ENCODE measurements around the gene HBQ1. TPM values are rescaled to one million over a fixed set of nuclear protein-coding genes. Genes with fewer than 3 reads are reported as not detected.
"Not testable (repeated sequence)": the region's sequence is repeated elsewhere in the genome, so short reads cannot be mapped to it uniquely, and the experiment has no call there.

Gene HBQ1
- total RNA-seq, 1 experiment from 2014 or later, result 7.0 TPM

DNA sequence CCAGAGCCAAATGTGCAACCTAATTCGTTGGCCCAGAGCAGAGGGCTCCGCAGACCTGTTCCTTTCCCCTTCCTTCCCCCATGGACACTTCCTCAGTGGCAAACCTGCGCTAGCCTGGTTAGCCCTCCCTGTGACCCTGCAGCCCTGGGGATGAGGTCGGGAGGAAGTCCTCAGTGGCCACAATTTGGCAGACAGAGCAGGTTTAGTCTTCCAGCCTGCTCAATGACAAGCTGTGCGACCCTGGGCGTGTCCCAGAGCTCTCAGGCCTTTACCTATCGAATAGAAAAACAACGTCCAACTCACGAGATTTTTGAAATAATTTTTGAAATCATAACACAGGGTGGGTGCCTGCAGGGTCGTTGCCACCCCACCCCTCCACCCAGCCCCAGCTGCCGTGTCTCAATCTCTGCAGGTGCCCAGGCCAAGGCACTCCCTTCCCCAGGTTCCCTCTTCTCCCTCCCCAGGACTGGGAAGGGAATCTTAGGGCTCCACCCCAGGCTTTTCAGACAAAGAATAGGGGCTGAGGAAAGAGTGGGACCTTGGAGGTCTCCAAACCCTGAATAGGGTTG lies 13.1 kb upstream of the HBQ1 start:
- DNase-seq, result no peak
- no peaks in the 10 kb centered on the region for H3K36me3 Mint-ChIP-seq (ENCODE audit: insufficient read depth, unreplicated experiment)
- Histone ChIP-seq H3K4me1 (no peaks in the 10 kb centered on the region), H3K27me3 (replicated peaks; ENCODE audit: control insufficient read depth, insufficient read depth, low read length) (no peaks in the 10 kb centered on the region), H3K4me3 (ENCODE audit: low read depth, low read length) (no peak overlapping the region), H3K9me3 (no peaks in the 10 kb centered on the region), H3K36me3 (ENCODE audit: control insufficient read depth, insufficient read depth, low read length) (no peaks in the 10 kb centered on the region)
- CTCF ChIA-PET, result no interaction called here
- H3K4me3 Mint-ChIP-seq (ENCODE audit: unreplicated experiment), result no peak overlapping the region
- H3K27me3 Mint-ChIP-seq (ENCODE audit: insufficient read depth, unreplicated experiment), result peaks cover 12% of the 10 kb centered on the region
- no peak overlapping the region for H3K27ac Mint-ChIP-seq (ENCODE audit: unreplicated experiment)
- H3K4me1 Mint-ChIP-seq (ENCODE audit: low read depth, unreplicated experiment), result no peaks in the 10 kb centered on the region
- BruUV-seq (replicated peaks), result no TSS peak
- POLR2A ChIA-PET, result no interaction called here
- TF ChIP-seq, protein P1, sequence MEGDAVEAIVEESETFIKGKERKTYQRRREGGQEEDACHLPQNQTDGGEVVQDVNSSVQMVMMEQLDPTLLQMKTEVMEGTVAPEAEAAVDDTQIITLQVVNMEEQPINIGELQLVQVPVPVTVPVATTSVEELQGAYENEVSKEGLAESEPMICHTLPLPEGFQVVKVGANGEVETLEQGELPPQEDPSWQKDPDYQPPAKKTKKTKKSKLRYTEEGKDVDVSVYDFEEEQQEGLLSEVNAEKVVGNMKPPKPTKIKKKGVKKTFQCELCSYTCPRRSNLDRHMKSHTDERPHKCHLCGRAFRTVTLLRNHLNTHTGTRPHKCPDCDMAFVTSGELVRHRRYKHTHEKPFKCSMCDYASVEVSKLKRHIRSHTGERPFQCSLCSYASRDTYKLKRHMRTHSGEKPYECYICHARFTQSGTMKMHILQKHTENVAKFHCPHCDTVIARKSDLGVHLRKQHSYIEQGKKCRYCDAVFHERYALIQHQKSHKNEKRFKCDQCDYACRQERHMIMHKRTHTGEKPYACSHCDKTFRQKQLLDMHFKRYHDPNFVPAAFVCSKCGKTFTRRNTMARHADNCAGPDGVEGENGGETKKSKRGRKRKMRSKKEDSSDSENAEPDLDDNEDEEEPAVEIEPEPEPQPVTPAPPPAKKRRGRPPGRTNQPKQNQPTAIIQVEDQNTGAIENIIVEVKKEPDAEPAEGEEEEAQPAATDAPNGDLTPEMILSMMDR (IDR thresholded peaks at IDR 0.05; ENCODE audit: insufficient read depth in 1 of 2, low read depth in 1 of 2, low read length in 1 of 2, severe bottlenecking in 1 of 2, unreplicated experiment in 1 of 2), result no peak
- H3K9me3 Mint-ChIP-seq (ENCODE audit: unreplicated experiment), result no peaks in the 10 kb centered on the region
- intact Hi-C loops (cut with micrococcal nuclease; ENCODE audit: unreplicated experiment), result no loop called here

DNA sequence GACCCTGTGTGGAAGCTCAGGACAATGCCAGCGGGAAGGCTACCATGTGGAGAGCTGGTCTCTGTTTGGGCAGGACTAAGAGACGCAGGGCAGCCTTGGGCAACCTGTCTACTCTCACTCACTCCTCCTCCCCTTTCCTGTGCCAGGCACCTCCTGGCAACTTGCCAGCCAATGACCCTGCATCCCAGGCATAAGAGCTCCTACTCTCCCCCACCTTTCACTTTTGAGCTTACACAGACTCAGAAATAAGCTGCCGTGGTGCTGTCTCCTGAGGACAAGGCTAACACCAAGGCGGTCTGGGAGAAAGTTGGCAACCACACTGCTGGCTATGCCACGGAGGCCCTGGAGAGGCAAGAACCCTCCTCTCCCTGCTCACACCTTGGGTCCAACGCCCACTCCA lies 11.8 kb upstream of the HBQ1 start:
- intact Hi-C loops (cut with micrococcal nuclease; ENCODE audit: unreplicated experiment), result no loop called here
- Mint-ChIP-seq H3K9me3 (ENCODE audit: unreplicated experiment) (no peaks in the 10 kb centered on the region), H3K27ac (ENCODE audit: unreplicated experiment) (no peak overlapping the region), H3K36me3 (ENCODE audit: insufficient read depth, unreplicated experiment) (no peaks in the 10 kb centered on the region), H3K4me1 (ENCODE audit: low read depth, unreplicated experiment) (no peaks in the 10 kb centered on the region), H3K4me3 (ENCODE audit: unreplicated experiment) (no peak overlapping the region), H3K27me3 (ENCODE audit: insufficient read depth, unreplicated experiment) (peaks cover 12% of the 10 kb centered on the region)
- no peaks in the 10 kb centered on the region for H3K4me1 ChIP-seq
- no peaks in the 10 kb centered on the region for H3K27me3 ChIP-seq (replicated peaks; ENCODE audit: control insufficient read depth, insufficient read depth, low read length)
- POLR2A ChIA-PET, result no interaction called here
- no TSS peak for BruUV-seq (replicated peaks)
- CTCF ChIA-PET, result no interaction called here
- no peak for DNase-seq
- H3K9me3 ChIP-seq, result no peaks in the 10 kb centered on the region
- H3K36me3 ChIP-seq (ENCODE audit: control insufficient read depth, insufficient read depth, low read length), result no peaks in the 10 kb centered on the region
- TF ChIP-seq, protein P1 (IDR thresholded peaks at IDR 0.05; ENCODE audit: insufficient read depth in 1 of 2, low read depth in 1 of 2, low read length in 1 of 2, severe bottlenecking in 1 of 2, unreplicated experiment in 1 of 2), result no peak
- H3K4me3 ChIP-seq (ENCODE audit: low read depth, low read length), result no peak overlapping the region

DNA sequence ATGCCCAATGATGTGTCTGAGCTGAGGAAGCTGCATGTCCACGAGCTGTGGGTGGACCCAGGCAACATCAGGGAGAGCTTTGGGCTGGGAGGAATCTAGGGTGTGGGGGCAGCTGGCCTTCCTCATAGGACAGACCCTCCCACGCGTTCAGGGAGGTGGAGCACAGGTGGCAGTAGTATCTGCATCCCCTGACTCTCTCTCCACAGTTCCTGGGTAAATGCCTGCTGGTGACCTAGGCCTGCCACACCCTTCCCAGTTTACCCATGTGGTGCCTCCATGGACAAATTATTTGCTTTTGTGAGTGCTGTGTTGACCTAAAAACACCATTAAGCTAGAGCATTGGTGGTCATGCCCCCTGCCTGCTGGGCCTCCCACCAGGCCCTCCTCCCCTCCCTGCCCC lies 11.2 kb upstream of the HBQ1 start:
- H3K27ac Mint-ChIP-seq (ENCODE audit: unreplicated experiment), result no peak overlapping the region
- no peaks in the 10 kb centered on the region for H3K4me1 ChIP-seq
- POLR2A ChIA-PET, result no interaction called here
- TF ChIP-seq, protein P1 (IDR thresholded peaks at IDR 0.05; ENCODE audit: insufficient read depth in 1 of 2, low read depth in 1 of 2, low read length in 1 of 2, severe bottlenecking in 1 of 2, unreplicated experiment in 1 of 2), result no peak
- no peak overlapping the region for H3K4me3 ChIP-seq (ENCODE audit: low read depth, low read length)
- no peaks in the 10 kb centered on the region for H3K9me3 Mint-ChIP-seq (ENCODE audit: unreplicated experiment)
- H3K9me3 ChIP-seq, result no peaks in the 10 kb centered on the region
- H3K27me3 ChIP-seq (replicated peaks; ENCODE audit: control insufficient read depth, insufficient read depth, low read length), result no peaks in the 10 kb centered on the region
- no peak overlapping the region for H3K4me3 Mint-ChIP-seq (ENCODE audit: unreplicated experiment)
- no TSS peak for BruUV-seq (replicated peaks)
- CTCF ChIA-PET, result no interaction called here
- H3K36me3 Mint-ChIP-seq (ENCODE audit: insufficient read depth, unreplicated experiment), result no peaks in the 10 kb centered on the region
- H3K36me3 ChIP-seq (ENCODE audit: control insufficient read depth, insufficient read depth, low read length), result no peaks in the 10 kb centered on the region
- peaks cover 12% of the 10 kb centered on the region for H3K27me3 Mint-ChIP-seq (ENCODE audit: insufficient read depth, unreplicated experiment)
- DNase-seq, result no peak
- no peaks in the 10 kb centered on the region for H3K4me1 Mint-ChIP-seq (ENCODE audit: low read depth, unreplicated experiment)
- intact Hi-C loops (cut with micrococcal nuclease; ENCODE audit: unreplicated experiment), result no loop called here

DNA sequence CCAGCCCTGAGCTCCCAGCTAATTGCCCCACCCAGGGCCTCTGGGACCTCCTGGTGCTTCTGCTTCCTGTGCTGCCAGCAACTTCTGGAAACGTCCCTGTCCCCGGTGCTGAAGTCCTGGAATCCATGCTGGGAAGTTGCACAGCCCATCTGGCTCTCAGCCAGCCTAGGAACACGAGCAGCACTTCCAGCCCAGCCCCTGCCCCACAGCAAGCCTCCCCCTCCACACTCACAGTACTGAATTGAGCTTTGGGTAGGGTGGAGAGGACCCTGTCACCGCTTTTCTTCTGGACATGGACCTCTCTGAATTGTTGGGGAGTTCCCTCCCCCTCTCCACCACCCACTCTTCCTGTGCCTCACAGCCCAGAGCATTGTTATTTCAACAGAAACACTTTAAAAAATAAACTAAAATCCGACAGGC lies 10.2 kb upstream of the HBQ1 start:
- H3K36me3 Mint-ChIP-seq (ENCODE audit: insufficient read depth, unreplicated experiment); H3K4me1 Mint-ChIP-seq (ENCODE audit: low read depth, unreplicated experiment); CTCF ChIA-PET; H3K4me3 ChIP-seq (ENCODE audit: low read depth, low read length); POLR2A ChIA-PET; H3K9me3 Mint-ChIP-seq (ENCODE audit: unreplicated experiment); intact Hi-C loops (cut with micrococcal nuclease; ENCODE audit: unreplicated experiment); H3K9me3 ChIP-seq; H3K4me1 ChIP-seq; H3K27ac Mint-ChIP-seq (ENCODE audit: unreplicated experiment); BruUV-seq (replicated peaks); H3K36me3 ChIP-seq (ENCODE audit: control insufficient read depth, insufficient read depth, low read length); DNase-seq; H3K27me3 ChIP-seq (replicated peaks; ENCODE audit: control insufficient read depth, insufficient read depth, low read length); H3K4me3 Mint-ChIP-seq (ENCODE audit: unreplicated experiment): not testable (repeated sequence)
- H3K27me3 Mint-ChIP-seq (ENCODE audit: insufficient read depth, unreplicated experiment), result peaks cover 17% of the 10 kb centered on the region

Data from Caco-2 (cell line).